ENCODE measurements around the gene GBGT1.

GBGT1 gene

DNA sequence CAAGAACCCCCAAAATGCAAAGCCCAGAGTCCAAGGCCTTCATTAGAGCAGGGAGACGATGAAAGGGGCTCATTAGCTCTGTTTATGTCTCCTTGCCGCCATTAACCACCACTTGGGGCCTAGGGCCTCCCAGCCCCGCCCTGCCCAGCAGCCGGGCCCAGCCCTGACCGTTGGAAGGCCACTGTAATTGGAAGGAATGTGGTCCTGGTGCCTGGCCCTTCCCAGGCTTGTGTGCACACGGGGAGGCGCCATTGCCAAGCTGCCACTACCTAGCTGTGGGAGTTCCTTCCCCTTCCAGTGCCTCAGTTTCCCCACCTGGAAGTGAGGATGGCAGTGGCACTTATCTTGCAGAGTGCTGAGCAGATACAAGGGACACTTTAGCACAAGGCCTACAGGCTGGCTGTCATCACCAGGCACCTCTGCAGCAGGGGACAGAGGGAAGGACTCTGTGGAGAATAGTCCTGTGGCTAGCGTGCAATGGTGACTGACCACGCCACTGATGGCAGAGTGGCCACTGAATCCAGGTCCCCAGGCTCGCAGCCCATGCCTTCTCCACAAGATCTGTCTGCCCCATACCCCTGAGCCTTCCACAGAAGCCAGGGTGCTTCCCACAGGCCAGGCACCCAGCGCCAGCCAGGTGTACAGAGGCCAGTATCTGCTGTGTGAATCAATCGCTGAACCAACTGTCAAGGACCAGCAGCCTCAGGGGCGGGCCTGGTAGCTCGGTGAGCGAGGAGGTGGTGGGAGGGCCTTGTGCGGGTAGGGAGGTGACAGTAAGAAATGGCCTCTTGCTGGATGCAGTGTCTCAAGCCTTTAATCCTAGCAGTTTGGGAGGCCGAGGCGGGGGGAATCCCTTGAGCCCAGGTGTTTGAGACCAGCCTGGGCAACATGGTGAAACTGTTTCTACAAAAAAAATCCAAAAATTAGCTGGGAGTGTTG lies 20.8 kb downstream of the GBGT1 start:
- no peak for FAIRE-seq

DNA sequence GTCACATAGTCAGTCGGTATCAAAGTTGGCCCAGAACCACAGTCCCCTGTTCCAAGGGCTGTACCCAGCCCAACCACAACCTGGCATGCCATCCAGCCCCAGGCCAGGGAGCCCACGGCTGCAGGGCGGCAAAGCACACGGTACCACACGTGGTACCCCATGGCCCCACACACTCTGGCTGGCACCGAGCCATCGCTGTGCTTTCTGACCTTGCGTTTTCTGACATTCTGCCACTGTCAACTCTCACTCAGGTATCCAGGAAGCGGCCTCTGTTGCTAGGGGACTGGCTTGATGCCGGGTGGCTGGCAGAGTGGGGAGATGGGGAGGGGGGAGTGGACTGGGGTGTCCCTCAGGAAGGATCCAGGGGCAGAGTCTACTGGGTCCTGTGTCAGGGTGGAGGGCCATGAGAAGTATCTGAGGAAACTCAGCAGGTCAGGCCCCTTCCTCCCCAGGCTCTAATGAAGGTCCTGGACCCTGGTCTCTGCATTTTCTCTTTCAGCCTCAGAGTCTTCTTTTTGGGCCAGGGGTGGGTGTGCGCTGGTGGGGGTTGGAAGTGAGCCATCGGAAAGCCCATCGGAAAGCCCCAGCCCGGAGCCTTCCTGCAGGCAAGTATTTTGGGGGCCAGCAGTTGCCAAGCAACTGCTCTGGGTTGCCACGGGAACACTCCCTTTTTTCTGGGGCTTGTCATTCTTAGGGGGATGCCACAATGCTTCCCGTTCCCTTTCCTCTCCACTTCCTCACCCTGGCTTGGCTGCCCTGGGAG lies 21.7 kb downstream of the GBGT1 start:
- FAIRE-seq, result no peak

DNA sequence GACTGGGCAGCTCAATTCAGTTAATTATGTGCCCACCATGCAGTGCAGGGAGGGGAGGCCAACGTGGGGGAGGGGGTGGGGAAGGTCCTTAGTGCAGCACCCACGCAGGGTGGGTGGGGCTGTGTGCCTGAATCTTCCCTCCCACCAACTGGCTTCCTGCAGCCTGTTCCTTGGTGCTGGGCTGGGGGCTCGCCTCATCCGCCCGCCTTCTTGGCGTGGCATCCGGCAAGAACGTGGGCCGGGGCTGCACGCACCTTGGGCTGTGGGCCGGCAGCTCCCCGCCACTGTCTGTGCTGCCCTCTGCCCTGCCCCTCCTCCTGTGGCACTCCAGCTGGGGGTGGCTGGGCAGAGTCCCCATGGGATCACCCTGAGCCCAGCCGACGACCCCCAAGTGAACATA lies 23.1 kb downstream of the GBGT1 start:
- no peak for FAIRE-seq

DNA sequence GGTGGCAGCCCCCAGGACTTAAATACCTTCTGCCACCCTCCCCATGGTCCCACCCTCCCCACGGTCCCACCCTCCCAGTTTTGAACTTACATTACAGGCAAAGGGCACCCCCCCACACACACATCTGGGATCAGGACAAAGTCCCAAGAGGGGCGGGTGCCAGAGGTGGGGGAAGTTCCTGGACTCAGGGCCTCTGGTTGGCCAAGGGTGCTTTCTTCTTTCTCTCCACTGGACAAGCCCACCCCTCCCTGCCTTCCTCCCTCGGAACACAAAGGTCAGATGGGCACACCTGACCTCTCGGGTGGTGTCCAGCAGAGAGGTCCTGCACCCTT lies 23.6 kb downstream of the GBGT1 start:
- no peak for FAIRE-seq

DNA sequence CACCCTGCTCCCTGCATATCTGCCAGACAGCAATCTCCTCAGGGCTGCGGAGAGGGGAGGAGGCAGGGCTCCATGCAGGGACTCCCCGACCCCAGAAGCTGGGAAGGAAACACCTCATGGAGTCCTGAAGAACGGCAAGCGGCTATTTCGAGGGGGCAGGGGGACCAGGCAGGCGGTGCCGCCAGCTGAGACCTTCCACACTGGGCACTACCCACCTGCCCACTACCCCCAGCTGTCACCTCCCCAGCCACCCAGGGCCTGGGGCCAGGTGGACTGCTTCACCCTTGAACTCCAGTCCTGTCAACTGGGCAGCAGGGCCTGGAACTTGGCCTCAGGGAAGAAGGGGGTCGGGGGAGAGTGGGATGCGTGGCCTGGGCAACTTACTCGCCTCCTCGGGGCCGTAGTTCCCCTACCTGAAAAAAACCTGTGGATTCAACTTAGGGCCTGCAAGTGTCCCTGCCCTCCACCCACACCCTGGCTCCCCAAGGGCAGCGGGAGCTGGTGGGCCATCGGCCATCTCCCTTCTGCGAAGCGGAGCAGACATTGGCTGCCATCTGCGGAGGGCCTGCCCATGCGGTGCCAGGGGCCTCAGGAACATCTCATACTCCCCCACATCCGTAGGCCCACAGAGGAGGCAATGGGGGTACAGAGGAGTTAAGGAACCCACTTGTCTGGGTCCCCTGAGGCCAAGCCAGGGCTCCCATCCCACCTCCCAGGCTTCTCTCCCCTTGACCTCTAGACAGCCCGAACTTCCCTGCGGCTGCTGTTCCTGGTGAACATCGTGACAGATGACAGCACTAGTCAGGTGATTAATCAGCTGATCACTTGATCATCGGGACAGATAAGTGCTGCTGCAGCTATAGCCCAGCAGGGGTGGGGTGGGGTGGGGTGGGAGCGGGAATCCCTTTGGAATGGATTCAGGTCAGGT lies 24.2 kb downstream of the GBGT1 start:
- FAIRE-seq, result no peak

DNA sequence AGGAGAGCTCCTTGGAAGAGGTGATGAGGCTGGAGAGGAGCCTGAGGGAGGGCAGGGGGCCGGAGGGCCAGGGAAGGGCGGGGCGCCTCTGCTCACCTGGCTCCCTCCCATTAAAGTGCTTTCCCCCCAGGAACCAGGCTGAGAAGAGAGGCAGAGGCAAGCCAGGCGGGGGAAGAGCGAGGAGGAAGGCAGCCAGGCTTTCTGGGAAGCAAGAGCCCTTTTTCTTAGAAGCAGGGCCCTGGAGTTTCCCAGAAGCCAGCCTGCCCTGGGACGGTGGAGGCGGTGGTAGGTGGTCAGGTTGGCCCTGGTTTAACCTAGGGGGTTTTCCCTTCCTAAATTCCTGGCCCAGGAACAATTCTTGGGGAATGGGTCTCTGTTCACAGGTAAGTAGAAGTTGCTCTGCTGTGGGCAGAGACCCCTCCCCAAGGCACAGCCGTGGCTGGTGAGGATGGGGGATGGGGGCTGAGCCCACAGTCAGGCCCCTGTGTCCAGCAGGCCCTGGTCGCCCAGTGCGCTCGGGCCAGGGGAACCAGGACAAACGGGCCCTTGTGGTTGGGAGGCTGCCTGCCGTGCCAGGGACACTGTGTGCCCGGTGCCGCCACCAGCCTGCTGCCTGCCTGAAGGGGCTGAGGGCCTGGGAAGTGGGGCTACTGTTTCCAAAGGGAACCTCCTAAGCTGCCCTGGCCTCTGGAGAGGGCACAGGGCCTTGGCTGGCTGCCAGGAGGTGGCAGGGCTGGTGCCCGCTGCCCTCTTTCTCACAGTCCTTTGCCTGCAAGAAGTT lies 26.1 kb downstream of the GBGT1 start:
- FAIRE-seq, result no peak

DNA sequence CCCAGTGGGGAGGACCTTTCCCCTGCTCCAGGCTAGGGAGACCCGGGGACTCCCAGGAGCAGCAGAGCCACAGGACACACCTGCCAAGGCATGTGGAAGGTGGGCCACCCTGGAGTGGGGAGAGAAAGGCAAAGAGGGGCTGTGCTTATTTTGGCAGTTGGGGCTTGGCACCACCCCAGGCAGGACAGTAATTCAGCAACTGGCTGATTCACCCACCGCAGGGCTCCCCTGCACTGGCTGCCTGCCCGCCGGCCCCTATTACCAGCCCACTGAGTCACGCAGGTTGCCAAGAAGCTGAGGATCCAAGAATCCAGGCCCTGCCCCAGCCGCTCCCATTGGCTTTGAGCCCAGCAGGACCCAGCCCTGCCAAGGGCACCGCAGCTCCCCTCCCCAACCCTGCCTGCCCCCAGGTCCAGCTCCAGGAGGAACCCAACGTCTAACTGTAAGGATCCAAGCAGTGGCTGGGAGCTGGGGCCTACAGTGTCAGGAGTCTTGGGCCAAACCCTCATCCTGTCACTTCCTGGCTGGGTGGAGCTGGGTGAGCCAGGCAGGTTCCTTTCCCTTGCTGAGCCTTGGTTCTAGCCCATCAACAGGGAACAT lies 28.5 kb downstream of the GBGT1 start:
- FAIRE-seq, result no peak

DNA sequence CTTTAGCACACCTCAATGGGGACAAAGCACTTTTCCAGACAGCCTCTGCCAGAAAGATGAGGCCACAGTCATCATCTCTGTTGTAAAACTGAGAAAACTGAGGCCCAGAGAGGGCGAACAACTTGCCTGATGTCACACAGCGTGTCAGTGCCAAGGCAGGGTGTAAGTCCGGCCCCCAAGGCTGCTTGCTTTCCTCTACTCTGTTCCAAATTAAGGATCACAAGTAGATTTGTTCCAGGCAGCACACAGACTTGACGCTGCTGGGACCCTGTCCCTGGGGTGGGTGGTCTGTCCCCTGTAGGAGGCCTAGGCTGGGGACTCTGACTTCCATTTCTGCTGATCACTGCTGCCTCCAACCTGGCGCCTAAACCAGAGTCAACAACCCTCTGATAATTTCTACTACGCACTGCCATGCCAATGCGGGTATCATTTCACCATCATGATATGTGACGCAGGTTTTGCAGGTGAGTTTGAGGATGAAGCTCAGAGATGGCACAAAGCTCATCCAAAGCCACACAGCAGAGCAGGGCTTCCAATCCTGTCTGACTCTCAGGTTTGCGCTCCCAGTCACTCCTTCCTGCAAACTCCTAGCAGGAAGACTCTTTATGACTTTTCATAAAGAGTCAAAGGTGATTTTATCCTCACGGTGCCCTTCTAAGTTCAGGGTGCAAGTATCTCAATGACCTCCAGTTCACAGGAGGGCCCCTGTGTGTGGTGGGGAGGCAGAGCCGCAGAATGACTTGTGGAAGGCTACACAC lies 29.1 kb downstream of the GBGT1 start:
- no peak for FAIRE-seq

DNA sequence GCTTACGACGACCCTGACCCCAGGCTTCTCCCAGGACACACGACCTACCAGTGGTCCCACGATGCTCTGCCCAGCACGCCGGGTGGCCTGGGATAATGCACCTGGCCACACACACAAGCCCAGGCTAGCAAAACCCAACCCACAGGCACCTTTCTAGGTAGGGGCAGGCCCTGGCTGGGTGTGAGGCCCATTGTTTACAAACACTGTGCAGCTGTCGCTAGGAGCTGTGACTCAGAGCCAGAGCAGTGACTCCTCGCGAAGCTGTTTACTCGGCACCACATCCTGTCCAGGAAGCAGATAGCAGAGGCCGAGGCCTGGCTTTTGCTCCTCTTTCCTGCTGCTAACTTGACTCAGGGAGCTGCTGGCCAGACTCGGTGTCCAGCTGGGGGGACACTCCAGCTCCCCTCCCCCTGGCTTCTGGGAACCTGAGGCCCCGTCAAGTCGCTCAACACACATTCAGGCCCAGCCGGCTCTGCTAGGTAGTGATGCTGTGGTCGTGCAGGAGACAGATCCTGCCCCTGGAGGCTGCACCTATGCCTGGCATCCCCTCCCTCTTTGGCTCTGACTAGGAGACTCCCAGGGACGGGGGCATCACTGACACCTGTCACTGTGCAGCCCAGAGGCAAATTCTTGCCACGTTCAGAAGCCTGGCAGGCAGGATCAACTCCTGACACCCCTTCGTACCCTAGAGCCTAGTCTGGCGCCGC lies 29.9 kb downstream of the GBGT1 start:
- no peak for FAIRE-seq

DNA sequence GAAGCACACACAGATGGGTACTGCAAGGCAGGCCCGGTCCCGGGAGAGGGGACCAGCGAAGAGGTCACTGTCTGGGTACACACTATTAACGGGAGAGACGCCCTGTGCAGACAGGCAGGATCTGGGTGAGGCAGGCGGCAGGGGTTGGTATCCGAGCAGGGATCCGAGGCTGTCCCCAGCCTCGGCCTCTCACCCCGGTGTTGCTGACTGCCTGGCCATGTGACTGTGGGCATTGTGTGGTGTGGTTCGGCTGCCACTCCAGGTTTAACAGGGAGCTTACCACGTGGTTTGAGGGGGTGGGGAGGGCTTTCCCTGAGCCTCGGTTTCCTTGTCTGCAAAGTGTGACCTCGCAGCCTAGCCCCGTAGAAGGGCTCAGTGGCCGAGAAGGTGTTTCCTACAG lies 31.5 kb downstream of the GBGT1 start:
- no peak for FAIRE-seq

DNA sequence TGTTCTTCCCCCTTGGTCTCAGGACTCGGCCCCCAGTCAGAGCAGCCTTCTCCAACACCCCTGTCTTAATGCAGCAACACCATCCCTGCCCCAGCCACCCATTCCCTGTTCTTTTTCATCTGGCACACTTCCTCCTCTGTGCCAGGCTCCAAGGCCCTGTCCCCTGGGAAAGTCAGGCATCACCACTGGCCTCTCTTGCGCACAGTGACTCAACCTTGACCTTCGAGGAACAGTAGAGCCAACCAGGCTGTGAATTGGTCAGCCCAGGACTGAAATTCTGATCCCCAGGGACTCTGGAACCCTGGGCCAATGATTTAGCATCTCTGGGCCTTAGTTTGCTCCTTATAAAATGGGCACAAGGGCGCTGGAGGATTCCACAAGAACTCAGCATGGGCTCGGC lies 32.2 kb downstream of the GBGT1 start:
- no peak for FAIRE-seq

DNA sequence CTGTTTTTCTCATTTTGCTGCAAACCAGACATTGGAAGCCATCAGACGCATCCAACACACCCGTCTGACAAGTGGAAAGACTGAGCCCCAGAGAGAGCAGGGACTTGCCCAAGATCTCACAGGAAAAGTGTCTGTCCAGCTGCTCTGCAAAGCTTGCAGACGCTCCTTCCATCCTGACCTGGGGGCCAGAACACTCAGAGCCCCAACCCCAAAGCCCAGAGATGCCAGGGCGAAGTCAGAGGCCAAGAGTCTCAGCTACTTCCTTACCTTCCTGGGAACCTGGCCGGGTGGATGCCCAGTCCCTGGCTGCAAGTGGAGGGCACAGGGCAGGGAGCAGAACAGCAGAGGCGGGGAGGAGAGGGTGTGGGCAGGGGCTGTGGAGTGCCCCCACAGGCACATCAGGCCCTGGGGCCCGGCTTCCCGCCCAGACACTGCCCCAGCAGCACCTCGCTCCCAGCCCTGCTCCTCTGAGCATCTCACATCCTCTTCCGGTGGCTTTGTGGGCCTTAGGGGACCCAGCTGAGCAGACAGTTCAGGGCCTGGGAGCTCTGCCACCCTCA lies 32.9 kb downstream of the GBGT1 start:
- no peak for FAIRE-seq

DNA sequence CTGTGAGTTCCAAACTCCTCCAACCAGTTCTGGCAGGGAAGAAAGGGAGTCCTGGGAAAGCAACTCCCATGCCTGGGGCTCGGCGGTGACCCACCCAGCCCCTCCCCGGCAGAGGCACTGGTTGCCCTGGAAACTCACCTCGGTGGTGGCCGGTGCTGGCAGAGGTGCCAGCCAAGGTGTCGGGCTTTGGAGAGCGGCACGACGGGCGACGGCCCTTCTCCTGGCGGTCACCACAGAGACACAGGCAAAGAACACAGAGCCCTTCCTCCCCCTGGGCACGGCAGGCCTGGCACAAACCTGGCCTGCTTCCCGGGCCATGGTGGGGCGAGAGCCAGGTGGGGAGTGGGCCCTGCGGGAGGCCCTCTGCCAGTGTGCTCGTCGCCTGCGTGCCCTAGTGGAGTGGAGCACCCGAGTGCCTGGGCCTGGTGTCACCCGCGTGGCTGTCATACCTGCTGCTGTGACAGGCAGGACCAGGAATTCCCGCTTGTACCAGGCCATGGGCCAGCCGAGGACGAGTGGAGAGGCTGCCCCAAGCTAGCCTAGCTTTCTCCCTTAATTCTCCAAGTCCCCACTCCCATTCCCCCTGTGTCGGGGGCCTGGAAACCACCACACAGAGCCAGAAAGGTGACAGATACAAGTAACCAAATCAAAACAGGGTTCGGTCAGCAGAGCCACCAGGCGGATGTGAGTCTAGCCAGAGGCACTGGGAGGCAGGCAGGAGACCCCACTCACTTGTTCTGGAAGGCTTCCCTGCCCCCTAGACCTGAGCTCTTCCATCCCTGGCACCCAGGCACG lies 34.5 kb downstream of the GBGT1 start:
- FAIRE-seq, result no peak

DNA sequence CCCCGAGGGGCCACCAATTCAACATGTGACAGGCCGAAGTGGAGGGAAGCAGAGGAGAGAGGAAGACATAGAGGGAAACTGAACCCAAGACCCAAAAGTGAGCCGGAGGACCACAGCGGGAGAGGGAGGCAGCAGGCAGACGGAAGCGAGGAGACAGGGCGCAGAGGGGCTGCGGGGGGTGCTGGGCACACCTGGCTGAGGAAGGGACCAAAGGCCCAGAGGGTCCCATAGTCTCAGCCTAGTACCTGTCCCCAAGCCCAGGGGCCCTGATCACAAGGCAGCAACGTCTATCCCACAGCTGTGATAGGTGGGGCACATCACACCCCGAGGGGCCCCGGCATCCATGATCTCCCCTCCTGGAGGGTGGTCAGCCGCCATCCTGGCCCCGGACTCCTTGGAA lies 35.6 kb downstream of the GBGT1 start:
- FAIRE-seq, result no peak

DNA sequence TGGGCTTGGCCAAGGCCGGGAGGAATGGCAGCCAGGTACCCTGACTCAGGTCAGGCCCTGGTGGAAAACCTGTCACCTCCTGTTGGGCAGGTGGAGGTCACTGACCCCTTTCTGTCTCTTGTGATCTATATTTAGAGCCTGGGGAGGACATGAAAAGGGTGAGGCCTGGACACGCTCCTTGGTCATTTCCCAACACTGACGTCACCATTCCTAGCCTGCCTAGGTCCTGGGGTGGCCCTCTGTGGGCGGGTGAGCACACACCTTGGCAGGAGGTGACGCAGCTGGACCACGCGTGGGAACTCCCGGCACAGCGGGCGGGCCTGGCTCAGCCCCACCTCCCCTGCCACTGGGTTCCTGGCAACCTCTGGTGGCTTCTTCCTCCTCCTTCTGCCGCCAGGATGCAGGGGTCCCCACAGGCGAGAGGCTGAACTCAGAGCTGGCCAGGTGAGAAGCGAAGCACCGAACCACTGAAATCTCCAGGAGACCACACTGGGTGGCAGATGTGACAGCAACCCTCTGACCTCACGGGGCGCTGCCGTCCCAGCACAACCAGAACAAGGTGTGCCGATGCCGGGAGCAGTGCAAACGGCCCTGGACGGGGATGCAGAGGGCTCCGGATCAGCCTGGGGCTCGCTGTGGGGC lies 36.3 kb downstream of the GBGT1 start:
- FAIRE-seq, result no peak

DNA sequence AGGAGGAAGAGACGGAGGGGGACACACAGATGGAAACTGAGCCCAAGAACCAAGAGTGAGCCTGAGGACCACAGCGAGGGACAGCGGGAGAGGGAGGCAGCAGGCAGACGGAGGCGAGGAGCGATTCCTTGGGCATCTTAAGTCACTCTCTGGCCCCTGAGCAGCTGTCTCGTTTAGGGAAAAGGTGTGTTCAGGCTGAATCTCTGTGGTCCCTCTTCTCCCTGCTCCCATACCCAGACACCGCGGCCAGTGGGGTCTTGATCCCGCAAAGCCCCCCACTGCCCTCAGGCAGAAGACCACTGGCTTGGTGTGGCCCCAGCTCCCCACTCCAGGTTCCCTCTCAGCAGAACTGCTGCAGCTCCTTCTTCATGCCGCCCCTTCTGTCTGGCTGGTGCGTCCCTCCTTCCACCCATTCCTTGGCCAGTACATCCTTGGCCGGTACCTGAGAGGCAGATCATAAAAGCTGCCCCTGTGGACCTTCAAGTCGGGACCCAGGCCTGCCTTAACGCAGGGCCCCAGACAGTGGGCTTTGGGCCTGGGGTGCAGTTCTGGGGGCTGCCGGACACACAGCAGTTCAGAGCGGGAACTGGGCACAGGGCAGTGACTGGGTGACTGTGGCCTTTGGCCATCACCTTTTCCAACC lies 36.9 kb downstream of the GBGT1 start:
- FAIRE-seq, result no peak

DNA sequence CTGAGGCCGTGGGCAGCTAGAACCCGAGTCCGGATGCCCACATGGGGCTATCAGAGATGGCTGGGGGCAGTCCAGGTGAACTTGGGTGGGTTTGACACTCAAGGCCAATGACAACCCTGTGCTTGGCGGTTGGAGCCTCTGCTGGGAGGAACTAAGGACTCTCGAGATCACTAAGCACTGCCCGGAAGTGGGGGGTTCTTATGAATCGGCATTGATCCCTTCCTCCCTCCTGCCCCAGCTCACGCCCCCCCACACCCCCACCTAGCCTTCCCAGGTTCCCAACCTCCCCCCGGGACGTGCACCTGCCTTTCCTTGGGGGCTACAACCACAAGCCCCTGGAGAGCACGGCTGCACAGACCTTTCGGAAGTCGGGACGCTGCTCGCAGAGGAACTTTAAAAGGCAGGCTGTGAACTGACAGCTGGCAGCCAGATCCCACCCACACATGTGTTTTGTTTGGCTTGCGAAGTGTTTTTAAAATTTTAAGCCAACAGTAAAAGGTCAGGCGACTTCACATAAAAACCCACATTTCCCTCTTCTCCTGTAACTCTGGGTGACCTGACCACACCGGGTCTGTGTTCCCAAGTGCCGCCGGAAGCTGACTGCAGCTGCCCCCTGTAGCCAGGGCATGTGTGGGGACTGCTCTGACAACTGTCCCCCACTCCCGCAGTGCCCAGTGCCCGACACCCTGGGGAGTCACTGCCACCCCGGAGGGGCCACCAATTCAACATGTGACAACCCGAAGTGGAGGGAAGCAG lies 37.6 kb downstream of the GBGT1 start:
- no peak for FAIRE-seq
